Activated CD4-positive, alpha-beta T cell treated with anti-CD3 and anti-CD28 coated beads for 36 hours (primary cell): ENCODE data around the gene EVX1. TPM values are rescaled to one million over a fixed set of nuclear protein-coding genes. Genes with fewer than 3 reads are reported as not detected.

Source experiments
- ATAC-seq: fragments of 200-7000 bp; cut with Tn5 transposase; one replicate; pipeline ENCODE4 v1.10.0; 2021; ENCODE audit warnings: mild to moderate bottlenecking, moderate library complexity
- CTCF ChIA-PET: fragments of 350-600 bp; sonication (Branson Sonifier 250); formaldehyde crosslinking; loops from one replicate; lab custom pipeline; 2021; ENCODE audit warnings: antibody characterized with exemption; lab: Charles Lee
- POLR2A ChIA-PET: fragments of 350-600 bp; sonication (Branson Sonifier 250); formaldehyde crosslinking; loops from one replicate; lab custom pipeline; 2021; ENCODE audit warnings: antibody characterized with exemption, inconsistent platforms; lab: Charles Lee
- DNase-seq: peaks from one replicate; pipeline ENCODE4 v3.0.0-alpha.2; 2020
- H3K27ac Mint-ChIP-seq: one replicate; pipeline ENCODE4 v1.8.0; 2021; ENCODE audit warnings: mixed read lengths
- H3K27me3 Mint-ChIP-seq: one replicate; pipeline ENCODE4 v1.8.0; 2021; ENCODE audit warnings: mixed read lengths
- H3K36me3 Mint-ChIP-seq: one replicate; pipeline ENCODE4 v1.8.0; 2021; ENCODE audit warnings: low read depth, mixed read lengths
- H3K4me1 Mint-ChIP-seq: one replicate; pipeline ENCODE4 v1.8.0; 2021; ENCODE audit warnings: mixed read lengths
- H3K4me3 Mint-ChIP-seq: one replicate; pipeline ENCODE4 v1.8.0; 2021; ENCODE audit warnings: mild to moderate bottlenecking, moderate library complexity, mixed read lengths
- H3K9me3 Mint-ChIP-seq: one replicate; pipeline ENCODE4 v1.8.0; 2021; ENCODE audit warnings: low read depth, mixed read lengths
- intact Hi-C, 2 experiments: fragments of 100-400 bp; cut with DNase I in 1 of 2; cut with micrococcal nuclease in 1 of 2; formaldehyde crosslinking; loops; one replicate each; pipeline versions ENCODE4 v1.14.2 to v1.15.1; 2022 to 2024; cut with DNase I, micrococcal nuclease
- total RNA-seq, 2 experiments: library from RNA; stranded (reverse); gene quantifications; one replicate each; pipeline ENCODE4 v1.2.3, GENCODE V29; 2021

Gene EVX1
- total RNA-seq, 2 experiments from 2014 or later, result not detected

- Mint-ChIP-seq H3K9me3 (no peaks in the 10 kb centered on the region), H3K4me1 (peaks cover 10% of the 10 kb centered on the region), H3K36me3 (no peaks in the 10 kb centered on the region), H3K27me3 (peaks cover 68% of the 10 kb centered on the region), H3K4me3 (no peak overlapping the region), H3K27ac (no peak overlapping the region)
- ChIA-PET CTCF (interaction anchor here (1.3 kb wide), 1 partner anchor 56 kb away, joined by 5 read pairs; no protein-coding TSS in a partner anchor), POLR2A (no interaction called here)
- no peak for DNase-seq
- intact Hi-C loops, result loop anchor here in 1 of 2 experiments (2.0 to 5.0 kb wide), 2 partner anchors 40 to 81 kb away; no protein-coding TSS in a partner anchor
- ATAC-seq, result no peak
Observed at GRCh38 chr7:27251652-27252590, 9.3 kb downstream of the EVX1 start.

GRCh38 chr7:27254625-27255024 is 12.0 kb downstream of the EVX1 start:
- ATAC-seq, result no peak
- Mint-ChIP-seq H3K36me3 (no peaks in the 10 kb centered on the region), H3K27ac (no peak overlapping the region), H3K4me1 (peaks cover 10% of the 10 kb centered on the region), H3K27me3 (peaks cover 42% of the 10 kb centered on the region), H3K9me3 (no peaks in the 10 kb centered on the region), H3K4me3 (no peak overlapping the region)
- POLR2A ChIA-PET, result no interaction called here
- DNase-seq, result no peak
- CTCF ChIA-PET, result interaction anchor here (0.6 to 1.8 kb wide), 2 partner anchors 75 to 766 kb away, joined by 3 to 7 read pairs; no protein-coding TSS in a partner anchor
- intact Hi-C loops, result loop anchor here in 1 of 2 experiments (5.0 kb wide), 1 partner anchor 42 kb away; no protein-coding TSS in a partner anchor

DNA sequence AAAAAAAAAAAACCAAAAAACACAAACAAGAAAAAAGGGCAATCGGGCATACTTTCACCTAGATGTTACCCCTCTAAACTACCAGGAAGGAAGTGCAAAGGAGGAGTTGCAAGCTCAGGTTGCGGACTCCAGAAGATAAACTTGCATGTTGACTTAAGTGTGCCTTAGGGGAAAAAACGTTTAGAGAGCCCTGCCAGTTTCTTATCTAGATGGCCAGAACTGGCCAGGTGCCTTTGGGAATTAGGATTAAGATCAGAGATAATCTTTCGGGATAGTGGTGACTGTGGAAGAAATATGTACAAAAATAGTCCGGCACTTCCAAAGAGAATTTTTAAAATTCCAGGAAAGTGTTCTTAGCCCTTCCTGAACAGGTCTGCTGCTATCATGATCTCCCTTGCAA is 17.6 kb downstream of the EVX1 start:
- POLR2A ChIA-PET, result no interaction called here
- Mint-ChIP-seq H3K9me3 (no peaks in the 10 kb centered on the region), H3K4me1 (no peaks in the 10 kb centered on the region), H3K27ac (no peak overlapping the region), H3K27me3 (peaks cover 22% of the 10 kb centered on the region), H3K4me3 (no peak overlapping the region), H3K36me3 (no peaks in the 10 kb centered on the region)
- CTCF ChIA-PET, result interaction anchor here (0.9 kb wide), 1 partner anchor 67 kb away, joined by 3 read pairs; no protein-coding TSS in a partner anchor
- intact Hi-C loops, result no loop called here
- no peak for ATAC-seq
- no peak for DNase-seq

- Mint-ChIP-seq H3K27me3 (peaks cover 22% of the 10 kb centered on the region), H3K4me1 (no peaks in the 10 kb centered on the region), H3K36me3 (no peaks in the 10 kb centered on the region), H3K9me3 (no peaks in the 10 kb centered on the region), H3K4me3 (no peak overlapping the region), H3K27ac (no peak overlapping the region)
- DNase-seq (no peak), ATAC-seq (no peak)
- intact Hi-C loops, result no loop called here
- ChIA-PET CTCF (no interaction called here), POLR2A (no interaction called here)
Observed at GRCh38 chr7:27262121-27262520, 19.5 kb downstream of the EVX1 start.

GRCh38 chr7:27263781-27264180 is 21.2 kb downstream of the EVX1 start:
- no peak for ATAC-seq
- CTCF ChIA-PET, result no interaction called here
- intact Hi-C loops, result no loop called here
- no peaks in the 10 kb centered on the region for H3K36me3 Mint-ChIP-seq
- DNase-seq, result no peak
- H3K9me3 Mint-ChIP-seq, result no peaks in the 10 kb centered on the region
- H3K27ac Mint-ChIP-seq, result no peak overlapping the region
- POLR2A ChIA-PET, result no interaction called here
- H3K4me1 Mint-ChIP-seq, result no peaks in the 10 kb centered on the region
- H3K27me3 Mint-ChIP-seq, result peaks cover 22% of the 10 kb centered on the region
- no peak overlapping the region for H3K4me3 Mint-ChIP-seq

DNA sequence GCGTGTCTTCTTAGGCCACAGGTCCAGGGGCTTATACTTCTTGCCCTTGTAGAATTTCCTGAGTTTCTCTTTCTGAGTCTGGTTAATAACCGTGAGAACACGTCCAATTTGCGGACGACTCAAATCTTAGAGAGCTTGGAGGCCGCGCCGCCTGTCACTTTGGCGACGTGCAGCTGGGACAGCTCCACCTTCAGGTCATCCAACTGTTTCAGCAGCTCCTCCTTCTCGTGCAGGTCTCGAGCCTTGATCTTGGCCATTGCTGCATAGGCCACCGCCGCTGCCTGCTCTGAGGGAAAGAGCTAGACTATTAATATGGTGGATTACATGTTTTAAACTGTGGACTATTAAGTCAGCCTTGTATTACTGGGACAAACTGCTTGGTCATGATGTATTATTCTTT is 26.9 kb downstream of the EVX1 start:
- H3K4me1 Mint-ChIP-seq, result no peaks in the 10 kb centered on the region
- H3K9me3 Mint-ChIP-seq, result peaks cover 6% of the 10 kb centered on the region
- H3K36me3 Mint-ChIP-seq, result peaks cover 5% of the 10 kb centered on the region
- POLR2A ChIA-PET, result no interaction called here
- H3K27me3 Mint-ChIP-seq, result peaks cover 8% of the 10 kb centered on the region
- DNase-seq, result no peak
- intact Hi-C loops, result no loop called here
- no peak overlapping the region for H3K27ac Mint-ChIP-seq
- no peak overlapping the region for H3K4me3 Mint-ChIP-seq
- CTCF ChIA-PET, result interaction anchor here (1.7 kb wide), 1 partner anchor 22 kb away, joined by 3 read pairs; no protein-coding TSS in a partner anchor
- no peak for ATAC-seq

GRCh38 chr7:27271384-27271783 is 28.8 kb downstream of the EVX1 start:
- POLR2A ChIA-PET, result no interaction called here
- intact Hi-C loops, result no loop called here
- ATAC-seq (no peak), DNase-seq (no peak)
- Mint-ChIP-seq H3K36me3 (peaks cover 5% of the 10 kb centered on the region), H3K27ac (no peak overlapping the region), H3K27me3 (peaks cover 7% of the 10 kb centered on the region), H3K4me1 (no peaks in the 10 kb centered on the region), H3K4me3 (no peak overlapping the region), H3K9me3 (peaks cover 6% of the 10 kb centered on the region)
- CTCF ChIA-PET, result no interaction called here

- Mint-ChIP-seq H3K36me3 (peaks cover 2% of the 10 kb centered on the region), H3K4me3 (no peak overlapping the region), H3K27ac (no peak overlapping the region), H3K4me1 (no peaks in the 10 kb centered on the region), H3K9me3 (peaks cover 4% of the 10 kb centered on the region), H3K27me3 (peaks cover 10% of the 10 kb centered on the region)
- POLR2A ChIA-PET, result no interaction called here
- intact Hi-C loops, result no loop called here
- CTCF ChIA-PET, result no interaction called here
- no peak for ATAC-seq
- DNase-seq, result no peak
Observed at GRCh38 chr7:27277628-27278027, 35.0 kb downstream of the EVX1 start.

GRCh38 chr7:27283558-27283957 is 41.0 kb downstream of the EVX1 start:
- ATAC-seq (no peak), DNase-seq (no peak)
- no peak overlapping the region for H3K27ac Mint-ChIP-seq
- ChIA-PET POLR2A (no interaction called here), CTCF (no interaction called here)
- intact Hi-C loops, result no loop called here
- no peak overlapping the region for H3K4me3 Mint-ChIP-seq
- H3K27me3 Mint-ChIP-seq, result peaks cover 19% of the 10 kb centered on the region
- no peaks in the 10 kb centered on the region for H3K4me1 Mint-ChIP-seq
- H3K36me3 Mint-ChIP-seq, result no peaks in the 10 kb centered on the region
- H3K9me3 Mint-ChIP-seq, result no peaks in the 10 kb centered on the region

- ChIA-PET POLR2A (no interaction called here), CTCF (no interaction called here)
- intact Hi-C loops, result no loop called here
- Mint-ChIP-seq H3K27ac (no peak overlapping the region), H3K9me3 (no peaks in the 10 kb centered on the region), H3K36me3 (no peaks in the 10 kb centered on the region), H3K4me1 (no peaks in the 10 kb centered on the region), H3K4me3 (no peak overlapping the region), H3K27me3 (peaks cover 26% of the 10 kb centered on the region)
- DNase-seq (no peak), ATAC-seq (no peak)
Observed at GRCh38 chr7:27295236-27295635, 52.6 kb downstream of the EVX1 start.

- no peaks in the 10 kb centered on the region for H3K9me3 Mint-ChIP-seq
- intact Hi-C loops, result no loop called here
- peaks cover 26% of the 10 kb centered on the region for H3K27me3 Mint-ChIP-seq
- DNase-seq (no peak), ATAC-seq (no peak)
- POLR2A ChIA-PET, result no interaction called here
- CTCF ChIA-PET, result no interaction called here
- no peaks in the 10 kb centered on the region for H3K36me3 Mint-ChIP-seq
- no peaks in the 10 kb centered on the region for H3K4me1 Mint-ChIP-seq
- H3K4me3 Mint-ChIP-seq, result no peak overlapping the region
- H3K27ac Mint-ChIP-seq, result no peak overlapping the region
Observed at GRCh38 chr7:27297356-27297755, 54.8 kb downstream of the EVX1 start.
